ENCODE data around the gene CEP128.

- no peak for TF ChIP-seq CTCF (conservative IDR thresholded peaks at IDR 0.05; ENCODE audit: low read length)
- TF ChIP-seq EZH2phosphoT487 (IDR thresholded peaks at IDR 0.05; ENCODE audit: borderline replicate concordance, low read depth, low read length): no peak
Measured at GRCh38 chr14:80624581-80624980, 317.0 kb downstream of the CEP128 start.

Data from OCI-LY7 (cell line).